Pons (tissue), 1 donor: Measurements from ENCODE around the gene FLOT1.
"Not testable (repeated sequence)": the region's sequence is repeated elsewhere in the genome, so short reads cannot be mapped to it uniquely, and the experiment has no call there.

Experiments
- DNase-seq: peaks from one replicate; pipeline ENCODE4 v3.0.0-alpha.2; 2016; ENCODE audit warnings: low spot score

The FLOT1 gene

GRCh38 chr6:30723159-30723842, 19.2 kb downstream of the FLOT1 start:
- not testable (repeated sequence) for DNase-seq

DNA sequence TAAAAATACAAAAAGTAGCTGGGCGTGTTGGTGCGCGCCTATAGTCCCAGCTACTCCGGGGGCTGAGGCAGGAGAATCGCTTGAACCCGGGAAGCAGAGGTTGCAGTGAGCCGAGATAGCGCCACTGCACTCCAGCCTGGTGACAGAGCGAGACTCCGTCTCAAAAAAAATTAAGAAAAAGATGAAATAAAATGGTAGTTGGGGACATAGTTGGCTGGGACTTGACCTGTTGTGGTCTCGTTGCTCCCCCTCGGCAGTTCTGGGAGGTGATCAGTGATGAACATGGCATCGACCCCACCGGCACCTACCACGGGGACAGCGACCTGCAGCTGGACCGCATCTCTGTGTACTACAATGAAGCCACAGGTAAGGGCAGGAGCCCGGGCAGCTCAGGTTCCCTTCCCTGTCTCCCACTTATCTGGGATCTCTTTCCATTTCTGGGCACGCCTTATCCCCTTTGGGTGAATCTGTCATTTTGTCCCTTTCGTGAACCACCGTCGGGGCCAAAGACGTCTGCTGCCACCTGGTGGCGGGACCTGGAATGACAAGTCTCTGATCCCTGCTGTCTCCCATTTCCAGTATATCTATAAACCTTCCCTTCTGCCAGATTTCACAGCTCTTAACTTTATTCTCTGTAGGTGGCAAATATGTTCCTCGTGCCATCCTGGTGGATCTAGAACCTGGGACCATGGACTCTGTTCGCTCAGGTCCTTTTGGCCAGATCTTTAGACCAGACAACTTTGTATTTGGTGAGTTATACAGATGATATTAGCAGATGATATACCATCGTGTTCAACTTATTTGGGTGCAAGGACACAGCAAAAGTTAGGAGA, 20.0 kb downstream of the FLOT1 start:
- DNase-seq = peak; percentile 80

- not testable (repeated sequence) for DNase-seq
These were observed 20.5 kb downstream of the FLOT1 start for GRCh38 chr6:30722025-30722279.

- peak; percentile 76 for DNase-seq
These were observed 21.1 kb downstream of the FLOT1 start for GRCh38 chr6:30721198-30722024.

- peak; percentile 62 for DNase-seq
These were observed 21.7 kb downstream of the FLOT1 start for GRCh38 chr6:30720738-30721197.

- peak; percentile 99 for DNase-seq
These were observed 22.4 kb downstream of the FLOT1 start, which contains the start of gene TUBB for GRCh38 chr6:30719791-30720737. Gene TUBB (plus strand): TSS chr6:30720352. CDS start chr6:30720507, 155 bp downstream.

DNA sequence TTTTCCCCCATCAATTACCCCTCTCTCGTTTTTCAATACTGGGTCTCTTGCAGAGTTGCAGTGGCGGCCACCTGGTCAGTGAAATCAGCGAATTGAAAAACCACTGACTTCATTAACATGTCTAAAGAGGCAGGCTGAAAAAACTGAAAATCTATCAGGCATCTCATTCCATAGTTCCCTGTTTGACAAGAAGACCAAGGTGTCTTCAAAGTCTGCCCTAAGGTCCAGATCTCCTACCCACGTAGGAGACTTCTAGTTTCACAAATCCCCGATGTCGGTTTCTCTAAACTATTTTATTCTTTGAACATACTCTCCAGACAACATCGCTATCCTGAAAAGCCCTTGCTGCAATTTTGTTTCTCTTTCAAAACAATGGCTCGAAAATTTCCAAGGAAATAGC, 23.1 kb downstream of the FLOT1 start:
- no peak for DNase-seq

GRCh38 chr6:30717845-30718720, 24.4 kb downstream of the FLOT1 start:
- not testable (repeated sequence) for DNase-seq

GRCh38 chr6:30717129-30717844, 25.2 kb downstream of the FLOT1 start, which contains the start of gene MDC1:
Gene MDC1 (minus strand): TSS chr6:30717281. CDS start chr6:30715175, 2,106 bp downstream.
- peak; percentile 100 for DNase-seq

DNA sequence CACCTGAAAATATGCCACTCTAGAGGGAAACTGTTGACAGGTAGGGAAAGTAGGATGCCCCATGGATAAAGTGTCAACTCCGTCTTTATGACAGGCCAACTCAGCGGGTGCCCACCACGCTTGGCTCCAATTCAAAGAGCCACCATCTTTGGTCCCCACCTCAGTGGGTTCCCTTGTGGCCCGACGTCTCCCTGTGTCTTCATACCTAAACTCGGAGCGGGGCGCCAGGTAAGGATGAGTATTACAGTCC, 25.7 kb downstream of the FLOT1 start:
- DNase-seq = no peak

DNA sequence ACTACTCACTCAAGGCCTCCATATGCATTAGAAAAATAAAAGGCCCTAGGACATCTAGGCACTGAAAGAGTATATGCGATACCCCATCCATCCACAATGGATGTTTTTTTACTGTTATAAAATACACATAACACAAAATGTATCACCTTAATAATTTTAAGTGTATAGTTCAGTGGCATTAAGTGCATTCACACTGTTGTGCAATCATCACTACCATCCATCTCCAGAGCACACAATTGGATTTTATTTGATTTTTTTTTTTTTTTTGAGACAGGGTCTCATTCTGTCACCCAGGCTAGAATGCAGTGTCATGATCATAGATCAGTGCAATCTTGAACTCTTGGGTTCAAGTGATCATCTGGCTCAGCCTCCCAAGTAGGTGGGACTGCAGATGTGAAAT, 28.2 kb downstream of the FLOT1 start:
- no peak for DNase-seq

DNA sequence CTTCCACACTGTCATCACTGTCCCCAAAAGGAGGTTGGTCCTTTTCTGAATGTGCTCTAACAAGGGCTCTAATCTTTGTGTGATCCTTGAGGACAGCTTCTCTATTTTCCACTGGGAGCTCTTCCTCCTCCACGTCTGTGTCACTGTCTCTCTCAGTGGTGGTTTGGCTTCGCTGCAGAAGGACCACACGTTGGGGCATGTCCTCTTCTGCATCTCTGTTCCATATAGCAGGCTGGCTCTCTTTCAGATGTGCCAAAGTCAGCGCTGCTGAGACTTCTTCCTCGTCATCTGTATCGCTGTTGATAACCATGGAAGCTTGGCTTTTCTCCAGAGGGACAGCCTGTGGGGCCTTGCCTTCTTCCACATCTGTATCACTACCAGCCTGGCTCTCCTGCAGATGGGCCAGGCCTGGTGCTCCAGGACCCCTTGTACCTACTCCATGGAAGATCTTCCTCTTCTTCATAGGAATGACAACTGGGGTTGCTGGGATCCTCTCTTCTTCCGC, 30.0 kb downstream of the FLOT1 start:
- DNase-seq = no peak

GRCh38 chr6:30711758-30712380, 30.6 kb downstream of the FLOT1 start:
- DNase-seq = no peak

- DNase-seq = no peak
These were observed 33.2 kb downstream of the FLOT1 start for GRCh38 chr6:30709101-30709868.

GRCh38 chr6:30707281-30707850, 35.1 kb downstream of the FLOT1 start:
- no peak for DNase-seq

DNA sequence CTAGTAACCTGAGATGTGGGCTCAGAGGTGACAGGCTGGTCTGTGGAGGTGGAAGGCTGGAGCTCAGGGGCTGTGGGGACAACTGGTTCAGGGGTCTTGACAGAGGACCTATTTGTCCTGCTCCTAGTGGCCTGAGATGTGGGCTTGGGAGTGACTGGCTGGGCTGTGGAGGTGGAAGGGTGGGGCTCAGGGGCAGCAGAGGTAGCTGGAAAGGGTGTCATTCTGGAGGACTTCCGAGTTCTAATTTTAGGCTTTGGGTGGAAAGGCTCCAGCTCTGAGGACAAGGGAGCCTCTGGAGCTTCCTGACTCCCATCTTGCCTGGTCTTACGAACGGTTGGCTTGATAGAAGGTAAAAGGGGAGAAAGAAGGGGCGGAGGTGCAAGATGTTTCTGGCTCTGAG, 36.9 kb downstream of the FLOT1 start:
- no peak for DNase-seq

DNA sequence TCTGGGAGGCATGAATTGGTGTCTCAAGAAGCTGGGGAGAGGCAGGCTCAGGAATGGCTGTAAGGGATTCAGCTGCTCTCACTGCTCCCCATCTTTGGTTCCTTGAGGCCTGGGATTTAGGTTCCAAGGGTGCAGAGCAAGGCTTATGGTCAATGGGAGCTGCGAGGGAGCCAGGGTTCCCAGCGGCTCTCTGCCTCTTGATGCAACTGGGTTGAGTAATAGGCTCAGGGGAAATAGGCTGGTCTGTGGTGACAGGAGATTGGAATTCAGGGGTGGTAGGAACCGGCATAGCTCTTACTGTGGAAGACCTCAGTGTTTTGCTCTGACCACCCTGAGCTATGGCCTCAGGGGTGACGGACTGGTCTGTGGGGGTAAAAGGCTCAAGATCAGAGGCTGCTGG, 38.7 kb downstream of the FLOT1 start:
- DNase-seq = no peak

DNA sequence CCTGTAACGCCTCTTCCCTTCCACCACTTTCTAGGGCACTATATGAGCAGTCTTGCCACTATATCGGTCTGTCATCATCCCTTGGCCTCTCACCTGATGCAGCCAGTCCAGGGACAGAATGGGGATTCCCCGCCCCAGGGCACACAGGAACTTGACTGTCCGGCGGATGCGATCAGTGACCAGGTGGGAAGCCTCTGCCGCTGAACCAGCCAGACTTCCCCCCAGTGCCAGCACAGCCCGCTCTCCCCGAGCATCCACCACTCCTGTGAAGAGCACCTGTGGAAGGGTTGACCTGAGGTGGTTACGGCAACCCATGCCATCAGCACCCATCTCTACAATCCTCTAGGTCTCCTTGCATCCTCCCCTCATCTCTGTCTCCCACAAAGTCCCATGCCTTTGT, 39.5 kb downstream of the FLOT1 start:
- DNase-seq = no peak
